ENCODE measurements around the gene LRRC8B.

DNA sequence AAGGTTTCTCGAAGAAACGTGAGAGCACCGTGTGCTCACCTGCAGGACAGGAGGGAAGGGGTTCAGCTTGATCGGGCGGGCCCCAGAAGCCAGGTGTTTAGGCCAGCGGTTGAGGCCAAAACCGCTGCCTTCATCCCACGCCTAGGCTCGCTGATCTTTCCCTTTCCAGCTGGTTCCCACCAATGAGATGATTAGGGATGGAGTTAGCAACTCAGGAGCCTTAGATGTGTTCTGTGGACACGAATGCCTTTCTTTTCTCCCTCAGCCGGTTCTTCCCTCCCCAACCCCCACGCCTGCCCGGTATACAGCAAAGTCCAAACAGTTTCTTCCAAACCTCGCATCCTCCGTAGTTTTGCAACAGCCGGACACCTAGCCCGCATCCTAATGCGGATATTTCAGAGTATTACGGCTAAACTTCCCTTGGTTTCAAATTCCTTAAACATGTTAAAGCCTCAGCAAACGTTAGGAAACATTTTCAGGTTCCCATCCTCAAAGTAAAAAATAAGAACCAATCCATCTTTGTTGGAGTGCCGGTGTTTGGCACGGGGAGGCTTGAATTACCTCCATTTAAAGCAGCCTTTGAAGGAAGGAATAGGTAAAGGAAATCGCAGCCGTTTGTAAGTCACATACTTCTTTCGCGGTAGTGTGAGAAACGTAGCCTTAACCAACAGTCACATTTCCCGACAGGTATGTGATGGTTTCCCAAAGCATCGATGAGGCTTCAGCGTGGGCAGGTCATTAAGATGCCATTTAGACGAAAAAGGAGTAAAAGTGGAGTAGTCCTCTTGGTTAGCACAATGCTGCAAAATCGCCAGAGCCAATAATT is 109.4 kb downstream of the LRRC8B start:
- TF ChIP-seq, protein P1, sequence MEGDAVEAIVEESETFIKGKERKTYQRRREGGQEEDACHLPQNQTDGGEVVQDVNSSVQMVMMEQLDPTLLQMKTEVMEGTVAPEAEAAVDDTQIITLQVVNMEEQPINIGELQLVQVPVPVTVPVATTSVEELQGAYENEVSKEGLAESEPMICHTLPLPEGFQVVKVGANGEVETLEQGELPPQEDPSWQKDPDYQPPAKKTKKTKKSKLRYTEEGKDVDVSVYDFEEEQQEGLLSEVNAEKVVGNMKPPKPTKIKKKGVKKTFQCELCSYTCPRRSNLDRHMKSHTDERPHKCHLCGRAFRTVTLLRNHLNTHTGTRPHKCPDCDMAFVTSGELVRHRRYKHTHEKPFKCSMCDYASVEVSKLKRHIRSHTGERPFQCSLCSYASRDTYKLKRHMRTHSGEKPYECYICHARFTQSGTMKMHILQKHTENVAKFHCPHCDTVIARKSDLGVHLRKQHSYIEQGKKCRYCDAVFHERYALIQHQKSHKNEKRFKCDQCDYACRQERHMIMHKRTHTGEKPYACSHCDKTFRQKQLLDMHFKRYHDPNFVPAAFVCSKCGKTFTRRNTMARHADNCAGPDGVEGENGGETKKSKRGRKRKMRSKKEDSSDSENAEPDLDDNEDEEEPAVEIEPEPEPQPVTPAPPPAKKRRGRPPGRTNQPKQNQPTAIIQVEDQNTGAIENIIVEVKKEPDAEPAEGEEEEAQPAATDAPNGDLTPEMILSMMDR (IDR thresholded peaks at IDR 0.05; ENCODE audit: low read depth, low read length): no peak
- no peak for TF ChIP-seq EZH2phosphoT487 (IDR thresholded peaks at IDR 0.05; ENCODE audit: low read depth)
